GM19193 (cell line): ENCODE results near the gene WNT3.

ENCODE experiments used
- POLR2A ChIP-seq: IDR thresholded peaks from 4 replicates; pipeline ENCODE4 v1.6.1; 2011; ENCODE audit not compliant: insufficient read depth, insufficient read length; ENCODE audit errors: extremely low read depth

The WNT3 gene

DNA sequence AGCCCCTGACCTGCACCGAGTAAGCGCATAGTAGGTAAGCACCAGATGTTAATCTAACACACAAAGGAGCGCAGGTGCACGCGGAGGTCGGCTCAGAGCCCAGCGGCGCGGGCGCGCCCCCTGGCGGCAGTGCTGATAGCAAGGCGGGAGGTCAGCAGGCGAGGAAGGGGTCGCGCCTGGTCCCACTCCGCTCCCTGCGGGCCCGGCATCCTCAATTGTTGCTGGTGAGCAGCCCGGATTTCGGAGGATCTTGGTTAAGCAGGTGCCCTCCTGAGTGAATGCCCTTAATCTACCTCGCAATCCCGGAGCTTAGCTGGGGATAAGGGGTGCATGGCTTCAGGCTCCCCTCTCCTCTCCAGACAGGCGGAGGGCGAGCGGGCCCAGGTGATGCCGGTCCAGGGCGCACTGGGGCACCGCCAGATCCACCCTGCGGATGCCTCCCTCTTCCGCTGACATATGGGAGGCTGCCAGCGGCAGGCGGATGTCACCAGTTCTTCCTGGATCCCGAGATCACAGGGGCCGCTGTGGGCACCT, 4.0 kb upstream of the WNT3 start:
- TF ChIP-seq POLR2A = no peak

DNA sequence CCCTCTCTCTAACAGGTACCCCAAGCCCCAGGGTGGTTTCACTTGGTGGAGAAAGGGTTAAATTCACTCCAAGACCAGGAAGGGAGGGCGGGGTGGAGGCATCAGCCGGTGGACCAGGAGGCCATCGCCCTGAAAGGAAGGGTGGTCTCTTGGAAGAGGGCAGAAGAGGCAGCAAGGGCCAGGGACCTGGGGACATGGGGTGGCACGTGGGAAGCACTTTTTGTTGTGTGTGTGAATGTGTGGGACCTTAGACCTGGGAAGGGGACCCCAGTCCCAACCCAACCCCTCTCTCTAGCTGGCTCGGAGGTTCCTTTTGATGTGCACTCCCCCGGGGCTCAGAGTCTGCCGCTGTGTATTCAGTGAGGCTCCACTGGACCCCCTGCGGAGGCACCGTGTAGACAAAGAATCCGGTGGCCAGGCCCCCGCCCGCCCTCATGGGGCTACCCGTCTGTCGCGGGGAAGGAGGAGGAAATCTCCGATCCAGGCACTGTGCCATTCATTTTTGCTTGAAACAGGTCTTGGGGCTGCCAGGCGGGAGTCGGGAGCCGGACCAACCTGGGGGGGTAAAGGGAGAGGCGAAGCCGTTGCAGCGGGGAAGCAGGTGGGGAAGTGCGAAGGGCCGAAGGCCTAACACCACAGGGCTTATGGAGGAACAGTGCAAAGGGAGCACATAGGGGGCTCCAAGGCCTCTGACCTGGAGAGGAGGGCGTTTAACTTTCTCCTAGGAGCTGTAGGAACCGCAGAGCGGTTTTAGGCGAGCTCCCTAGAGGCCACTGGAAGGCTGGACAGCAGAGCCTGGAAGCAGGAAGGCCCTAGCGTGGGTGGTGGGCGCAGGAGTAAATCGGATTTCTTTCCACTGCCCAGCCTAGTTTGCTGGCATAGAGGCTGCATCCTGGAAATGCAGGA, 3.2 kb upstream of the WNT3 start:
- TF ChIP-seq POLR2A = no peak

DNA sequence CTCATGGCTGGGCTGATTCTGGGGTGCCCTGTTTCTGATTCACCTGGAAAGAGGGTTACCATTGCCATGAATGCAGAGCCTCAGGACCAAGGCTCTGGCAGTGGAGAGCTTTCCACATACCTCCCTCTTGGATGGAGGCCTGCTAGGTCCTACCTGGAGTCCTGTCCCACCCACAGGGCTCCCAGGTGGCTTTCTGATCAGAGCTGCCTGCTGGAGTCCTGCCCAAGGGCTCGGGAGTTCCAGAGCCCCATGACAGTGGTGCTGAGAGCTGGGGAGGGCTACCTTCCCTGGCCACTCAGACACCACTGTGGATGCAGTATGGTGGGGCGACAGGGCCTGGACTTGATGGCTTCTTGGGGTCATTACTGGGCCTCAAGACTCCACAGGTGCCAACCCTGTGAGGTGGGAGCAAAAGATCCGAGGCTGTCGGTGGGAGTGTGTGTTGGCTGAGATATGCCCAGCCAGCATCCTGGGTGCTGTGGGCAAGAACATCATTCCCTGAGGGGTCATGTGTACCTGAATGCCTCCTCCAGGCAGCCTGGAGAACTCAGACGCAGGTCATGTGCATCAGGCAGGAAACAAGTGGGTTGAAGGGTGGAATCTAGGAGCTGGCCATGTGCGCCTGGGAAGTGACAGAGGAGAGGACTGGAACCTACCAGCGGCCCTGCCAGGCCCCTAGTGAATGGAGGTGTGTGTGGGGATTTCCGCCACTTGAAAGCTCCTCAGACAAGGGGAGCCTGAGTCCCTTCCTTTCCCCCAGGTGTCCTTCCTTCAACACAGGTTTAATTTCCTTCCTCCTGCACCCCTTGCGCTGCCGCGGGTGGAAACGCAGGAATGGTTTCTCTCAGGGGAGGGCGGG, 2.3 kb upstream of the WNT3 start:
- no peak for TF ChIP-seq POLR2A

DNA sequence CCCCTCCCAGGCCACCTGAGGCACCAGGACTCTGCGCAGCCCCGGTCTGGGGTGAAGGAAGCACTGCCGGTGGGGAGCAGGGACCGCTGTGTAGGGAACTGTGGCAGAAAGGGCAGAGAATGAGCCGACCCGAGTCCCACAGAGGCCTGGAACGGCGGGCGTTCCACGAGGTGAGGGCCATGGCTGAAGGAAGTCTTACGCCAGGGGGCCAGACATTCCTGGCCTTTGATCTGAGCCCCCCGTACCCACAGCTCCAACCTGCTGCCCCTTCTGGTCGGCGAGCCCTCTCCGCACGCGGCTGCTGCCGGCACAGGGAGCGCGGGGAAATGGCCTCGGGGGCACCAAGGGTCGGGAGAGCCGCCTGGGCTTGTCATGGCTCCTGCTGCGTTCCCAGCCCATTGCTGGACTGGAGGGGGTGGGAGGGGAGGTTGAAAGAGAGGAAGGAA, 1.4 kb upstream of the WNT3 start:
- no peak for TF ChIP-seq POLR2A

DNA sequence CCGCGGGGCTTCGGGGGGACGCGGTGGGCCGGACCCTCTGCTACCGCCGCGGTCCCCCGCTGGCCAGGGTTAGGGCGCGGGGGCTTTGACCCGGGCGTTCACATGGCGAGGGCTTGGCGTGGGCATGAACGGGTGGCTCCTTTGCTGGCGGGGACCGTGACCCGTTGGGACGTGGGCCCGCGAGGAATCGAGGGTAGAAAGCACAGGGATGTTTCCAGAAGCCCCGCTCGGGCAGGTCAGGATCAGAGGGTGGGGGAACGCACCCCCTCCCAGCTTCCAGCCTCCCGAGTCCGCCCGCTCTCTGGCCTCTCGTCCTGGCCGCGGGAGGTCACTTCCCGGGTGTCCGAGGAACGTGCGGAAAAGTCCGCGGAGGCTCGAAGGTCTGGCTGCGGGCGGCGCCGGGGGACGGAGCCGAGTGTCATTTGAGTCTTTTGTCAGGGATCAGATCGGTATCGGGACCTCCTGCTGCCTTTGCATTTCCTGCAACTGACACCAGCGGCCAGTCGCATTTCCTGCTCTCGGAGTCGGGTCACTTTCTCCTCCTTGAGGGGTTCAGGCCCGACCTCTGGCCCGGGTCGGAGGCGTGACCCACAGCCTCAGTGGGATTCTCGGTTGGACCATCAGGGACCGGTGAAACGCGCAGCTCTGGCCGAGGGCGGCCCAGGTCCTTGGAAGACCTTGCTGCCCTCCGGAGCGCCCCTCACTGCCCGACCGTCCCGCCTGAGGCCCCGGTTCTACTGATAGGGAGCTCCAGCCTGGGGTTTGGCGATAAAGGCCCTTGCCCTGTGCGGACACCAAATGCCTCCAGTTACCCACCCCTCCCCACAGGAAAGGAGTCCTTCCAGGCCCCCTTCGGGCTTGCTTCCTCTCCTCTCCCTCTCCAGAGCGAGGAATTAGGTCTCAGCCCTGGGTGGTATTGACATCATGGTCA, 702 bp upstream of the WNT3 start:
- no peak for TF ChIP-seq POLR2A

DNA sequence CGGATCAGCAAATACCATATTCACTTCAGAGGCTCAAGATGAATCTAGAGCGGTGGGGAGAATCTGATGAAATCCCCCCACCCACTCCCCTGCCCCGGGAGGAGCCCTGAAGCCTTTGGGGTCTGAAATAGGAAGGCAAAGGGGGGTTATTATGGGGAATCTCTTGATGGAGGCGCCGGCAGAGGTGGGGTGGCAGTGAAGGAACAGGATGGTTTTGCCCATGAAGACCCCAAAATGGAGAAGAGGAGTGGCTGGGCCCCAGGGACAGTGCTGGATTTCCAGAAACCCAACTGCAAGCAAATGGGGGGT, 637 bp downstream of the WNT3 start:
- no peak for TF ChIP-seq POLR2A

DNA sequence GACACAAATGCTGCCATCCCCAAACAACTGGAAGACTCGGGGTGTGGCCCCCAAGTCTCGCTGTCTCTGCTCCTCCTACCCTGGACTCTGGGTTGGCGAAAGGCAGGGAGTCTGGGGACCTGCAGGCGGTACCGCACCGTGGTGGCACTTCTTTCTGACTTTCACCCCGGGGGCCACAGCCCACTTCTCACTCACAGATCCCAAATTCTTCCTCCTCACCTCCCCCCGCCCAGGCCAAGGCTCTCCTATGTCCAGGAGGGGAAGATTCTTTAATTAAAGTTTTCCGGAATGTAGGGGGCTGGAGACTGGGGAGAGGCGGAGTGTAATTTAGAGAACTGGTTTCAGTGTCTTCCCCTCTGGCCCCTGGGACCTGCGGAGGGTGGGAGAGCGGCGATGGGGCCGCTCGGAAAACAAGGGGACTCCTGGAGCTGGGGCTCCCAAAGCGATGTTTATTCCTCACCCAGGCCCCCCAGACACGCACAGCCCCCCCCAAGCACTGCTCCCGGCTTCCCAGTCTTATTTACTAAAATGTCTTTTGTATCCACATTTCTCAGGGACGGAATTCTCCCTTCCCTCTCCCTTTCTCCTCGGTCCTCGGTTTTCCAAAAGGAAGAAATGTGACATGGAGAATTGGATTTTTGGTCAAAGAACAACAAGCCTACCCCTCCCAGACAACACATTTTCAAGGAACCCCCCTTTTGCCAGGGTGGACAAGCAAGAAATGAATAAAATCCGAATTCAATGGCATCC, 1.2 kb downstream of the WNT3 start:
- no peak for TF ChIP-seq POLR2A

DNA sequence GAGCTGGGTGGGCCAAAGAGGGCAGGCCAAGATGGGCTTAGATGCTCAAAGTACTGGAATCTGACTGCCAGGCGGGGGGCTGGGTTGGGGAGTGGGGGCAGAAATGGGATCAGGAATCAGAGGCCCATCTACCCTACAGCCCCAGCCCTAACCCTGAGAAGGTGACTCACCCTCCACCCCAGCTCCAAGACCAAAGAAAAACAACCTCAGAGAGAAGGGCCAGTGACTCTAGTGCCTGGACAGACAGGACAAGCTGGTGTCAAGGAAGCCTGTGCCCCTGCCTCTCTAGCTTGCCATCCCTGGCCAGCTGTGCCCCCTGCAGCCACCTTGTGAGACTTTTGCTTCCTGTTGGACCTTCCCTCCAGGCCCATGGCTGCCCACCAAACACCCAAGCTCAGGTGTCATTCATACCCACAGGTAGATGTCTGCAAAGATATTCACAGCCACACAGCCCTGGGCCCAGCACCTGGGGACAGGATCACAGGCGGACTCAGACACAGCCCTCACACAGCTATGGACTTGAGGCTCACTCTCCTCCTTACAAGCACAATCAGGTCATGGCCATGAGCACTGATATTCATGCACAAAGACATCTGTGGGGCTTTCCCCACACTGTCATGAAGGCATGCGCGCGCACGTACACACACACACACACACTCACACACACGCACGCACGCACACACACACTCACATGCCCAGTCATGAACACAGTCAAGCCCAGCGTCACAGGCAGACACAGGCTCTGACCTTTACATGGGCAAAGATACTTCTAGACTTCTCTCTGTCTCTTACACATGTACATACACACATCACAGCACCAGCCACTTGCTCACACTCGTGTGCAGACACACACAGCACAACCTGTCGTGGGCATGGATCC, 2.8 kb downstream of the WNT3 start:
- TF ChIP-seq POLR2A = no peak

DNA sequence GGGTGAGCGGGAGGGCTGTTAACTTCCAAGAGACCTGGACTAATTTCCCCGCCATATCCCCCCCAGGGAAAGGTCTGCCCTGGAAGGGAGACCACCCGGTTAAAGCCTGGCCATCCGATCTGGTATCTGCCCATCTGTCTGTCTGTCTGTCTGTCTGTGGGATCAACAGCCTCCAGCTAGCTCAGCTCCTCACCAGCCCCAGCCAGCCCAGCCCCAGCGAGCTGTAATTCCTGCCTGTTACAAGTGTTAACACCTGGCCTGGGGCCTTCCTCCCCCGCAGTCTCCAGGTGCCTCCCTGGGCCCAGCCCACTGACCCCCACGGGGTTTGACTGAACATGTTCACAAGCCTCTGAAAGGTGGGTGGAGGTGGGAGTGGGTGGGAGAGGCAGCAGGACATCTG, 4.0 kb downstream of the WNT3 start:
- no peak for TF ChIP-seq POLR2A

DNA sequence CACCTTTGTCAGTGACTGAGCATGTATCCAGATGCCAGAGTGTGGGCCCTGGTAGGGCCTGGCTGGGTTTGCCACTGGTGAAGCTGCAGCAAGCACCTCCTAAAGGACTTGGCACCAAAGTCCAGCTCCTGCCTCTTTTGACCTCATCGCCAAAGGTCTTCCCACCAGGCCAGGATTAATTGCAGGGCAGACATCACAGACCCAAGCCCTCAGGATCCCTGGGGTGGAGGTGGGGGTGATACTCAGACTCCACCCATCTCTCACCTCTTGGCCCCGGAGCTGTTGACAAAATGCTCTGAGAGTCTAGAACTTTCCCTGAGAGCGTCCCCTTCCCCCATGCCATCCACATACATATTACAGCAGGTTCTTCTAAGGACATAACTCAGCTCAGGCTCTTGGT, 4.6 kb downstream of the WNT3 start:
- no peak for TF ChIP-seq POLR2A

DNA sequence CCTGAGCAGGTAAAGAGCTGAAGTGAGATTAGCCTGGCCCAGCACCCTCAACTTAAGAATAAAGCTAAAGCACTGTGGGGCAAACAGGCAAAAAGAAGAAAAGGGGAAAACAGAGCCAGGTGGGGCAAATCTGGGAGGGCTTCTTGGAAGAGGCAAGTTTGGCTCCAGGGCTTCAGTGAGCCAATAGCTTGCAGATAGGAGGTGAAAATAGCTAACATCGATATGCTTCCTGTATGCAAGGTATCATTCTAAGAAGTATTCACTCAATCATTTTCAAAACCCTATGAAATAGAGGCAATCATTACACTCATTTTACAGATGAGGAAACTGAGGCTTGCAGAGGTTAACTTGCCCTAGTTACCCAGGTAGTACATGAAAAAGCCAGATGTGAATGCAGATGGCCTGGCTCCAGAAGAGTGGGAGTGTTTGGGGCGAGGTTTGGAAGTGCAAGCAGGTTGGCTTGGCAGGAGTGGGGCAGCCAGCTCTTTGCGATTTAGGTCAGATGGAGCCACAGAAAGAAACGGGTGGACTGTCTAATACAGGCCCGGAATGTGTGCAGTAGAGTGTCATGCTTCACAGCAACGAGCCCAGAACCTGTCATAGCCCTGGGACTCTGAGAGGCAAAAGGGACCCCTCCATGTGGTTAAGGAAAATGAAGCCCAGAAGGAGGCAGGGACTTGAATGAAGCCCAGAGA, 5.7 kb downstream of the WNT3 start:
- TF ChIP-seq POLR2A = no peak

DNA sequence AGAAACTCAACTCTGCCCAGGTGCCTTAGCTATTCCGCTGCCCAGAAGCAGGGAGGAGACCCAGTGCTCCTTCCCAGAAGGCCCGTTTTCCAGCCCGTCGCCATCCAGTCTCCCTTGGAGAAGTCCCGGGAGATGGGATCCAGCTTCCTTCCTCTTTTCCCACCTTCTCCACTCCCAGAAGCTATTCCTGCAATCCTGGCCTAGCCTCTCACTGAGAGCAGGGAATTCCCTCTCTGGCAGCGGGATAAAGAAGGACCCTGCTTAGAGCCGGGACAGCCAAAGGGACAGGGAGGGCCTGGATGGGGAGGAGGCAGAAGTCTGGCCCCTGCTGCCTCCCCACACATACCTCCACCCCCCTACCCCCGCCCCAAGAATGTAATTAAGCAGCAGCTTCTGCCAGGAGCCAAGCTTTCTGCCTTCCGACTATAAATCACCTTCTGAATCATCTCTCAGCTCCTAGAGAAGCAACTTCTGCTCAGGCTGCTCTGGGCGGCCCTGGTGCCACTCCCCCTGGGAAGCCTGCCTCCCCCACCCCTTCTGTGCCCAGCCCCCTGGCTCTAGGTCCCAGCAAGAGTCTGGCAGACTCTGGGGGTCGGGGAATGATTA, 6.4 kb downstream of the WNT3 start:
- TF ChIP-seq POLR2A = no peak

DNA sequence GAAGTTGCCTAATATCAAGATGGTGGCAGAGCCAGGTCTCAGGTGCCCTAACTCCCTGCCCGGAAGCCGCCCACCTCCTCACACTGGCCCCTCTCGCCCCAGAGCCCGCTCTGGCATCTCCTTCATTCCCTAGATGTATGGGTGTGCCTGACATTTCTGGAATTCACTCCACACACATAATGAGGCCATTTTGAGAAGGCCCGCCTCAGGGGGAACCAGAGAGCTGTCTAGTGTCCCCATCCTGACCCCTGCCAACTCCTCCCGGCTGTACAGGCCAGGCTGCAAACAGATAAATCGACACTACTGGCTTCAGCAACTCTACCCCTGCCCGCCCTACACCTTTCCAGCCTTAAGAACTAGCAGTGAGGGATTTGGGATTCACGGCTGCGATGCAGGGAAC, 7.7 kb downstream of the WNT3 start:
- no peak for TF ChIP-seq POLR2A

DNA sequence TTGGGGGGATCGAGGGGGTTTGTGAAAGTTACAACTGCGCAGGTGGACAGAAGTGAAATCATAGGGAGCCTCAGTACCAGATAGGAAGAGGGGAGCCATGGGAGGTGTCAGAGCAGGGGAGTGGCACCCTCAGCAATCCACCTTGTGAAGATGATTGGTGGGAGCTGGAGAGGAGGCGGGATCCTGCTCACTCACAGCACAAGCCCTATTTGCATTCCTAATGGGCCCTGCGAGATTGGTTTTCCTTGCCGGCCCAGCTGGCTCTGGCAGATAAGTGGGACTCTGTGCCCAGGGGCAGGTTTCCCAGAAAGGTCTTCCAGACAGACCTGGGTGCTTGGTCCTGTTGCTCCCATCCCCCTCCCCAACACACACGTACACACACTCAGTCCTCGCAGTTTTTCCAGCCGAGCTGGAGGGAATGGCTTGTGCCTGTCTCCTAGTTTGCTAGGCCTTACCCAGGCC, 9.4 kb downstream of the WNT3 start:
- TF ChIP-seq POLR2A = no peak
